Kidney epithelial cell (primary cell): Measurements from ENCODE around the gene PRPF40B. TPM values are rescaled to one million over a fixed set of nuclear protein-coding genes. Genes with fewer than 3 reads are reported as not detected.
A peak's percentile ranks its signal among the peaks of the same experiment; 100 is the strongest.

Experiments
- DNase-seq: peaks from one replicate; pipeline ENCODE4 v3.0.0-alpha.2; 2010; ENCODE audit warnings: low read depth
- H3K27me3 ChIP-seq: 2 replicates; pipeline ENCODE4 v1.6.0; 2011; ENCODE audit warnings: low read length; ENCODE audit not compliant: control insufficient read depth, insufficient read depth
- H3K36me3 ChIP-seq: 2 replicates; pipeline ENCODE4 v1.5.1; 2011; ENCODE audit warnings: low read length; ENCODE audit not compliant: control insufficient read depth, insufficient read depth
- H3K4me3 ChIP-seq: 2 replicates; pipeline ENCODE4 v1.5.1; 2011; ENCODE audit warnings: low read depth, mild to moderate bottlenecking, control low read depth, low read length
- total RNA-seq: library from RNA; depleted of rRNA; stranded (reverse); fragments of >200 nt; gene quantifications from 2 replicates; pipeline ENCODE4 v1.2.3, GENCODE V29; 2015
- TF ChIP-seq, protein P1 (sequence below): IDR thresholded peaks from 2 replicates; pipeline ENCODE4 v1.5.1; 2011; ENCODE audit warnings: mild to moderate bottlenecking, moderate library complexity, low read length, control low read depth, inconsistent platforms; ENCODE audit not compliant: insufficient read depth, poor library complexity, severe bottlenecking

PRPF40B gene
- total RNA-seq, 1 donor from 2014 or later = 15.3 TPM

DNA sequence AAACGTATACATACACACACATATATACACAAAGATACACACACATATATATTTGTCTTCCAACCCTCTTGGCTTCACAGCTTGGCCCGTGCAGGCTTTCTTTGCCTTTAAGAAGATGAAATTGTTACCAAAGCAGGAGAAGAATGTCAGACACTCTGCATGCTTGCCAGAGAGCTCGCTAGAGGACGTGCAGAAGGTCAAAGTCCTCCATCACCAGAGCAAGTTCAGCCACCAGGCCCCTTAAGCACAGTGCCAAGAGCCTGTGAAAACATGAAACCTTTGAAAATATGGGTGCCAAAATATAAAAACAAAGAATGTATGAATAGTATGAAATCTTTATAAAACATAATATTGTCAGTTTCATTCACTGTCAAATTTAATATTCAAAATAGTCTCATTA lies 40.5 kb upstream of the PRPF40B start:
- no peak for DNase-seq
- Histone ChIP-seq H3K4me3 (no peak overlapping the region), H3K27me3 (no peaks in the 10 kb centered on the region), H3K36me3 (no peaks in the 10 kb centered on the region)
- TF ChIP-seq, protein P1, sequence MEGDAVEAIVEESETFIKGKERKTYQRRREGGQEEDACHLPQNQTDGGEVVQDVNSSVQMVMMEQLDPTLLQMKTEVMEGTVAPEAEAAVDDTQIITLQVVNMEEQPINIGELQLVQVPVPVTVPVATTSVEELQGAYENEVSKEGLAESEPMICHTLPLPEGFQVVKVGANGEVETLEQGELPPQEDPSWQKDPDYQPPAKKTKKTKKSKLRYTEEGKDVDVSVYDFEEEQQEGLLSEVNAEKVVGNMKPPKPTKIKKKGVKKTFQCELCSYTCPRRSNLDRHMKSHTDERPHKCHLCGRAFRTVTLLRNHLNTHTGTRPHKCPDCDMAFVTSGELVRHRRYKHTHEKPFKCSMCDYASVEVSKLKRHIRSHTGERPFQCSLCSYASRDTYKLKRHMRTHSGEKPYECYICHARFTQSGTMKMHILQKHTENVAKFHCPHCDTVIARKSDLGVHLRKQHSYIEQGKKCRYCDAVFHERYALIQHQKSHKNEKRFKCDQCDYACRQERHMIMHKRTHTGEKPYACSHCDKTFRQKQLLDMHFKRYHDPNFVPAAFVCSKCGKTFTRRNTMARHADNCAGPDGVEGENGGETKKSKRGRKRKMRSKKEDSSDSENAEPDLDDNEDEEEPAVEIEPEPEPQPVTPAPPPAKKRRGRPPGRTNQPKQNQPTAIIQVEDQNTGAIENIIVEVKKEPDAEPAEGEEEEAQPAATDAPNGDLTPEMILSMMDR = no peak

DNA sequence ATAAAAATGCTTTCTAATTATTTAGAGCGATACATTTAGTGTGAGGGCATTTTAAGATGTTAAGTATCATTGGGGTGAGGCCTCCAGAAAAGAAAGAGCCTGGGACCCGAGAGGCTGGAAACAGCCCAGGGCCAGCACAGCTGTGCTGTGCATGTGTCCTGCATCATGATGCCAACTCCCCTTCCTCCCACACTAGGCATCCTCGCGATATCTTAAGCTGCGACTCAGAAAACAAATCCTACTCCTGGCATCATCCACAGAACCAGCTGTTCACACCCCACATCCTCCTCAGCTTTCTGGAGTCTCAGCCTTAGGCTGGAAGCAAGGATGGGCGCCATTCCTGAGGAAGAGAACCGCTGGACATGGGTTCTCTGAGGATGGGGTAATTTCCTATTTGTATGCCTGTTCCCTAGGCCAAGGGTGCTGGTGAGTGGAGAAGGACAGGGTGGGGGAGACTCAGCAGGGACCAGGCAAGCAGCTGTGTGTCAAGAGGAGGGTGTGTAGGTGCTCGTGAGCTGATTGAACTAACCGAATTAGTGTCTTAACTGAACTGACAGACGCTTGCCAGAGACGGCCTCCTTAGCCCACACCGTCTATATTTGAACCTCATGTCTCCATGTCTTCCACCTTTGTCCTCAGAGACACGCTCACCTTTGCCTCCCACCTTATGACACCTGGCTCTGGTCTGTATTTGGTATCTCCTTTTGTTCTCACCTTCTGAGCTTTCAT lies 39.8 kb upstream of the PRPF40B start:
- no peak for DNase-seq
- Histone ChIP-seq H3K36me3 (no peaks in the 10 kb centered on the region), H3K27me3 (no peaks in the 10 kb centered on the region), H3K4me3 (no peak overlapping the region)
- TF ChIP-seq, protein P1 = no peak

DNA sequence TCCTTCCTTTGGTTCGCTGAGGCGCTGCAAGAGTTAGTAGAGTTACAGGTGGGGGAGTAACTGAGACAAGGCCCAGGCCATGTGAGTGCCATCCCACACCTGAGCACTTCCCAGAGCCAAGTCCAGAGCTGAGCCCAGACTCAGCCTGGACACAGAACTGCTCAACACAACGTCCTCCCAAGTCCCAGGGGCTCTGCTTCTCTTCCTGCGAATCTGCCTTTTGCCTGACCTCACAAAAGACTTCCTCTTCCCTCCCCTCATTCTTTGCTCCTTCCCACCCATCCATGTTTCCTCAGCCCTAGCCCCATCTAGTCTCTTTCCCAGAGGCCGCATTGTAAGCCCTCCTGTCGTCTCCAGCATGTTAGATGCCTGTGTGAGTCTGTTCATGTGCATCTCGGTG lies 38.8 kb upstream of the PRPF40B start:
- Histone ChIP-seq H3K4me3 (no peak overlapping the region), H3K36me3 (no peaks in the 10 kb centered on the region), H3K27me3 (no peaks in the 10 kb centered on the region)
- TF ChIP-seq, protein P1 = no peak
- DNase-seq = no peak

DNA sequence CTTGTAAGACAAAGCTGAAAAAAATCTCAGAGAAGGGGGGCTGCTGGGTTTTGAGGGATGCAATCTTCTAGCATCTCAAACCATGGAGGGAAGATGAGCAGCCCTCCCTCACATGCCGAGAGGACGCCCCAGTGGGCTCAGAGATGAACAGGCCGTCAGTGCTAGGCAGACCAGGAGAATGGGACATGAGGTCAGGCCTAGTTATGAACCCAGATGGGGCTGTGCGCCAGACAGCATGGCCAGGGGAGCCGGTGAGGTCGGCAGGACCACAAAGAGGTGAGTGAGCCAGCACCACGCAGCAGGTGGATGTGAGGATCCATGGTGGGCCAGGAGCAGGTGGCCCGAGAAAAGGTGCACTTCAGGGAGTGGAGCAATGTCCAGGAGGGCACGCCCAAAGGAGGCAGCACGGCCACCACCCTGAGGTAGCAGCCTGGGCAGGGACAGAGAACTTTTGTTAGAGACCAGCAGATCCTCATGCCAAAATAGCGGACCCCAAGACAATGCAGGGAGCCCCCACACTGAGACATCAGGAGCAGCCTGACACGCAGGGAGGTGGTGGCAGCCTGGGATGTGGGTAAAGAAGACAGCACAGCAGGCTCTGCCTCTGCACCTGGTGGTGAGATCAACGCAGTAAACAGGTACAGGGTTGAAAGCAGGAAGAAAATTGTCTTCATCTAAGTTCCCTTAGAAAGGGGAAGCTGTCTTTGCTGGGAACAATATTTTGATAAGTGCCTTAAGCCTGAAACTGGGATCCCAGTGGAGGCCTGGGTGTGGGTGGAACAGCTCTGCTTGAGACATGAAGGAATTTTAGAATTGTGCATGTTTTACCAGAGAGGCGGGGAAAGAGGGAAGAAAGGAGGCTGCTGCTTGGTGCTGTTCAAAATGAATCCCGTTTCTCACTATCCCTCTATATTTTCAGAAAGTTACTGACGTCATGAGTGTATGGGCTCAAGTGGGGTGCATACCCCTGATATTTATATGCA lies 37.6 kb upstream of the PRPF40B start:
- TF ChIP-seq, protein P1 = no peak
- no peaks in the 10 kb centered on the region for H3K27me3 ChIP-seq
- no peaks in the 10 kb centered on the region for H3K36me3 ChIP-seq
- no peak for DNase-seq
- H3K4me3 ChIP-seq = no peak overlapping the region

DNA sequence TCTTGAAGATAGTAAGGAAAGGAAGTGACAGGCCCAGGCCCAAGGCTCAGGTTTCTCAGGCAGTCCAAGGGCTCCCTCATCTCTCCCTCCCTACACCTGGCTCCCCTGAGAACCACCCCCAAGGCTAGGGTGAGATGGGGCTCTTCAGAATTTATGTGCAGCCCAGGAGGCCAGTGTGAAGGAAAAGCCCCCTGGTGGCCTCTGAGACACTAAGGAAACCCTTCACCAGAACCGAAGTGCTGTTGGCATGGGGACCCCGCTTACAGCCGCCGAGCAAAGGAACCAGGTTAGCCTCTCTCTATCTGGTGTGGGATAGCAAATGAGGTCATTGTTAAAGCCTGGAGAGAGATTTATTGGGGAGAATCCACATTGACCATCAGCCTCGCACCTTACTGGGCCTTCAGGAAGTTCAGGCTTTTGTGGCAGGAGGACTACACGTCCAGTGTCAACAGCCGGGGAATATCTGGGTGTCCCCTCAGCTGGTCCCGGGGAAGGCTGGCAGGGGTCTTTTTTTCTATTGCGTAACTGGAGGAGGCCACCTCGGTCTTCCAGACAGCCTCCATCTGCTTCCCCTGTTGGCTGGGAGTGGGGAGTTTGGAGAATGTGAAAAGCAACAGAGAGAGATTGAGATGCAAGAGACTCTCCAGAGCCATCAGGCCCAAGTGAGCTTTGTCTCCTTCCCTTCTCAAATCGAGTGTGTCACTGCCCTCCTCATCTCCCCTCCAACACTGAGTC lies 36.0 kb upstream of the PRPF40B start:
- H3K27me3 ChIP-seq = no peaks in the 10 kb centered on the region
- no peak overlapping the region for H3K4me3 ChIP-seq
- no peak for DNase-seq
- H3K36me3 ChIP-seq = no peaks in the 10 kb centered on the region
- TF ChIP-seq, protein P1 = peak; percentile 9
